Measurements from ENCODE around the gene LRP1-AS. TPM values are rescaled to one million over a fixed set of nuclear protein-coding genes. Genes with fewer than 3 reads are reported as not detected.
"Not testable (repeated sequence)": the region's sequence is repeated elsewhere in the genome, so short reads cannot be mapped to it uniquely, and the experiment has no call there.

The LRP1-AS gene
- total RNA-seq, 1 donor from 2014 or later, result not detected

DNA sequence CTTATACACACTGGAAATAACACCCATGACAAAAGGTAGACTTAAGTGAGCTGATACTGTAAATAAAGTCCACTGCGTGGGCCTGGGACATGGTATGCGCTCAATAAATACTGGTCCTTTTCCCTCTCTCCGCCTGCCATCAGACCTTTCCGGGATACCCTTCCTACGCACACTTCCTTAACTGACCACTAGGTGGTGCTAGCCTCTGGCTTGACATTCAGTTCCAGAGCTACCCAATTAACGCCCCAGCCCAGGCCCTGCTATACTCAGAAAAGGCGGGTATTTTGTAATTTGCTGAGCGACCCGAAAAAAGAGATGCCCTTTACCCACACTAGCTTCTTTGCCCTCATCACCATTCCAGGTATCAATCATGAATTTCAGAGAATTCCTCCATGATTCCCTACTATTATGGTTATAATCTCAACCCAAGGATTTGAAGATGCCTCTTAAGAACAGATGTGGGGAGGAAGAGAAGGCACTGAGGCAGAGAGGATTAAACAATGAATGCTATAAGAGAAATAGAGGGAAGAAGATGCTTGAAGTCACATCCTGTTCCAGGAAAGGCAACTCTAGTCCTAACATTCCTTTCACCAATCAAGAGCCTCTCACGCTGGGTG, 23.1 kb downstream of the LRP1-AS start:
- peak; percentile 82 for DNase-seq (ENCODE audit: low read depth)

DNA sequence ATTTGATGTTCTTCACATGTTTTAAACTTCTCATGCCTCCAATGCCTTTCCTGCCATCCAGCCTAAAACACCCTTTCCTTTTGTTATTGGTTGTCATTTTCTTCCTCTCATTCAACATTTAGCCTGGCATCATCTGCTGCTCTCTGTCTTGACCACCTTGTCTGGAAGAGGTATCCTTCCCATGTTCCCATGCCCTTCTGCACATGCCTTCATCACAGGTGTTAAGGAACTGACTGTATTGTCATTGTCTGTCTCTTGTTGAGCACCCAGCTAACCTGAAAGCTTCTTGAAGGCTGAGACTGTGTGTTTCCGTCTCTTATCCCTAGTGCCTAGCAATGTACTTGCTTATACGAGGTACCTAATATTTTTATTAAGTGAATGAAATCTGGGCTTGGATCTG, 23.6 kb downstream of the LRP1-AS start:
- no peak for DNase-seq (ENCODE audit: low read depth)

DNA sequence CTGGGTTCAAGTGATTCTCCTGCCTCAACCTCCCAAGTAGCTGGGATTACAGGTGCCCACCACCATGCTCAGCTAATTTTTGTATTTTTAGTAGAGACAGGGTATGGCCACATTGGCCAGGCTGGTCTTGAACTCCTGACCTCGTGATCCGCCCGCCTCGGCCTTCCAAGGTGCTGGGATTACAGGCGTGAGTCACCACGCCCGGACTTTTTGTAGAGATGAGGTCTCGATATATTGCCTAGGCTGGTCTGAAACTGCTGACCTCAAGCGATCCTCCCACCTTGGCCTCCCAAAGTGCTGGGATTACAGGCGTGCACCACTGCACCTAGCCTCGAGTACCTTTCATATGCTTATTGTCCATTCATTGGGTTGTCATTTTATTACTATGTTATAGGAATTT, 26.7 kb downstream of the LRP1-AS start:
- not testable (repeated sequence) for DNase-seq (ENCODE audit: low read depth)

DNA sequence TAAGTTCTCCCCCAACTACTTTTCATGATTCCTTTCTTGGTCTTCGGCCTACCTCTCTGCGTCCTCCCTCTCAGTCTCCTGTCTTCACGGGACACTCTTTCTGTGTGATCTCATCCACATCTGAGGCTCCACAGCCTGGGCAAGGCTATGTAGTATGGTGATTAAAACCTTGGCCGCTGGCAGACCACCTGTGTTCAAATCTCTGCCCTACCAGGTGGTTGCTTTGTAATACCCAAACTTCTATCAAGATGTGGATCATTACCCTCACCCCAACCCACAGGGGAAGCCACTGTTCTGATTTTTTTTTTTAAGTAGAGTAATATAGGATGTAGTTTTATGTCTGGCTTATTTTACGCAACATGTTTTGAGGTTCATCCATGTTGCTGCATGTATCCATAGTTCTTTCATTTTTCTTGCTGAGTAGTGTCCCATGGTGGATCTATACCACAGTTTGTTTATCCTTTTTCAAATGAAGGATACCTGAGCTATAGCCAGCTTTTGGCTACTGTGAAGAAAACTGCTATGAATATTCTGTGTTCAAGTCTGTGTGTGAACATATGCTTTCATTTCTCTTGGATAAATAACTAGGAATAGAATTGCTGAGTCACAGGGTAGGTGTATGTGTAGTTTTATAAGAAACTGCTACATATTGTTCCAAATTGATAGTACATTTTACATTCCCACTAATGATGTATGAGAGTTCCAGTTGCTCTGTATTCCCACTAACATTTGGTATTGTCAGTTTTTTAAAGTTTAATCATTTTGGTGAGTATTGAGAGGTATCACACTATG, 27.9 kb downstream of the LRP1-AS start:
- DNase-seq (ENCODE audit: low read depth), result no peak

DNA sequence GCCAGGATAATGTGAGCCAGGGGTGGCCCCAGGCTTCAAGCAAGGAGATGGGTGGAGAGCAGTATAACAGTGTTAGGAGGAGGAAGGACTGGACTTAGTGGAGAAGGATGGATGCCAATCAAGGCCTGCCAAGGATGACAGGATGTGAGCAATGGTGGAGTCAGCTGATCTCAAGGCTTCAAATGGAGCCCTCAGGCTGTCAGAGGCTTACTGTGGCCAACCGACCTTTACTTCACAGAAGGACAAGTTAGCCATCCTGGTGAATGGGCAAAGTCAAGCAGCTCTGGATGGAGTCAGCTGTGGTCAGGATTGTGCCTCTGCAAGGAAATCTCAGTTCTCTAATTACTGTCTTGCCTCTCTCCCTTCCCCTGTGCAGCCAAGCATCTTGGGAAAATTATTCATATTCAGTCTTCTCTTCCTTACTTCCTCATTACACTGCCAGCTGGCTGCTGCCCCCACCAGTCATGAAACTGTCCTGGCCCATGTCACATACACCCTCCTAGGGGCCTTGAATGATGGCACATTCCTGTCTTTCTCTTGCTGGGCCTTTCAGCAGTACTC, 28.6 kb downstream of the LRP1-AS start:
- no peak for DNase-seq (ENCODE audit: low read depth)

DNA sequence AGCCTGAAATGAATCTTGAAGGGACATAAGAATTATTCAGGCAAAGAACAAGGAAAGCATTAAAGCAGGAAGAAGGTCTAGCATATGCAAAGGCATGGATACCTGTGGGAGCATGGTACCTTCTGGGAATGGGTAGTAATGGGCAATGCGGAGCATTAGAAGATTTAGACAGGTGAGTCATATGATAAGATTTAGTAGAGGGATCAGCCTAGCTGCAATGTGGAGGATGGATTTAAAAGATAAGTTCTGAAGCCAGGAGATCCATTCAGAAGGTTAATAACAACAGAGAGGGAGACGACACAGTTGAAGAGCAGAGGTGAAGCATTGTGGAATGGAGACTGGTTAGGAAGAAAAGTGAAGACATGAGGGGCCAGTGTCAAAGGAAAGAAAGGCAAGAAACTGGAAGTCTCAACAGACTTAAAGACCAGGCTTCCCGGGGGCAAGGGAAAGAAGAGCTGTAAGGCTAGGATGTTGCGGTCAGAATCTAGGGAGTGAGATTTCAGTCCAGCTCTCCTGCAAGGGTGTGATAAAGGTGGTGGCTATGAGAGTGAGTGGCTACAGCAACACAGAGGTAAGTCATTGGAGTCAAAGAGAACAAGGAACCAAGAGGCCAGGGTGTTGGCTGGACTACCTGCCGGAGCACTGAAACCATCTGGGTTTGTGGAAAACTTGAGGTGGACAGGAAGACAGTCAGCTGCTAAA, 30.7 kb downstream of the LRP1-AS start:
- DNase-seq (ENCODE audit: low read depth), result no peak

DNA sequence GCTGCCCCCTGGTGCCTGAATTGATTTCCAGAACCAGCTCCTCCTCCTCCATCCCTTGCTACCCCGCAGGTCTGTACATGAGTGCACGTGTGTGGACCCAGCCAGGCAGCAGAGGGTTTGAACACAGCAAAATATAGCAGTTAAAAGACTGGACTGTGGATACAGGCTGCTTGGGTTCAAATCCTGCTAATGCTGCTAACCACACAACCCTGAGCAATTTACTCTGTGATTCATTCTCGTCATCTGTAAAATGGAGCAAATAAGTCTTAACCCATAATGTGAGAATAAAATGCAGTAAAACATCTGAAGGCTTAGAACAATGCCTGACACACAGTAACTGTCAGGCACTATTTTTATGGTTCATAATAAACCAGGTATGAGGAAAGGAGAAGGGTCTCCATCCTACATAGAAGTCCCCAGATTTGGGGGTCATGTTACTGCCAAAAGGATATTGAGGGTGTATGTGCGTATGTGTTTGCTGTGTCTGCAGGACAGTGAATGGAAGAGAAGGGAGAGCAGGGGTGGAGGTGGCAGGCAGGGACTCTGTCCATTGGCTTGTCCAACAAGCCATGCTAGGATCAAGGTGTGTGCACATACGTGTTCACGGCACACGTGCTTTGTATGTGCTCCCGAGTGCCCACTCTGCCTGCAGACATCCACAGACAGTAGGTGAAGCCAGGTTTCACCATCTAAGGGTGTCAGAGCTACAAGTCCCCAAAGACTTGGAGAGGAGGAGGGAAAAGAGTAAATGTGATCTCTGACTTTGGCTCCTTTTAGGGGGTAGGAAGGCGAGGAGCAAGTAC, 34.7 kb downstream of the LRP1-AS start:
- no peak for DNase-seq (ENCODE audit: low read depth)

DNA sequence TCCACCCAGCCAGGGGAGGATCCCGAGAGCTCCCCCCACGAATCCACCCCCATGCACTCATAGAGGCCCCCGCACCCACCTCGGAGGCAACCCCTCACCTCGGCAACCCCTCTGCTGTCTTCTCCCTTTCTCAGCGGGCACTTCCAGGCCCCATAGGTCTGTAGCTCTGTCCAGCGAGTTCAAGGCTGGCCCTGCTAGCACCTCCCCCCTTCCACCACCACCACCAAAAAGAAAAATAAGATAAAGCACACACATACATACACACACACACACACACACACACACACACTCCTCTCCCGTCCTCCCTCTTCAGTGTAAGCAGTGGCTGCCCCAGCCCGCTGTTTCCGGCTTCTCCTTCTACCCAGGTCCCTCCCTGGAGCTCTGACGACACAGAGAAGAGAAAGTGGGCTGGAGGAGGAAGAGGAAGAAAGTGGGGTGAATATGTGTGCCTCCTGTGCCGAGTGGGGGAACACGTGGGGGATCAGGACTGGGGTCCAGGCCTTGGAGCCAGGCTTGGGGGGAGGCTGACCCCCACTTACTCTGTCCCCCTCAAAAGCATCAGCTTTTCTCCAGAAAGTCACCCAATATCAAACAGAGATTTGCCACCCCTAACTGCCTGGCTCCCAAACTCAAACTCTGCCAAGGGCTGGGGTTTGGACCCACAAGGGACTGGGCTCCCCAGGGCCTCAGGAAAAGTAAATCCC, 36.2 kb downstream of the LRP1-AS start, which contains the start of gene STAT6:
TSS of gene STAT6 (minus strand) at position 332 of the 704 bp plus-strand sequence. CDS start 3,084 bp downstream, outside the sequence.
- DNase-seq (ENCODE audit: low read depth), result peak; percentile 79

DNA sequence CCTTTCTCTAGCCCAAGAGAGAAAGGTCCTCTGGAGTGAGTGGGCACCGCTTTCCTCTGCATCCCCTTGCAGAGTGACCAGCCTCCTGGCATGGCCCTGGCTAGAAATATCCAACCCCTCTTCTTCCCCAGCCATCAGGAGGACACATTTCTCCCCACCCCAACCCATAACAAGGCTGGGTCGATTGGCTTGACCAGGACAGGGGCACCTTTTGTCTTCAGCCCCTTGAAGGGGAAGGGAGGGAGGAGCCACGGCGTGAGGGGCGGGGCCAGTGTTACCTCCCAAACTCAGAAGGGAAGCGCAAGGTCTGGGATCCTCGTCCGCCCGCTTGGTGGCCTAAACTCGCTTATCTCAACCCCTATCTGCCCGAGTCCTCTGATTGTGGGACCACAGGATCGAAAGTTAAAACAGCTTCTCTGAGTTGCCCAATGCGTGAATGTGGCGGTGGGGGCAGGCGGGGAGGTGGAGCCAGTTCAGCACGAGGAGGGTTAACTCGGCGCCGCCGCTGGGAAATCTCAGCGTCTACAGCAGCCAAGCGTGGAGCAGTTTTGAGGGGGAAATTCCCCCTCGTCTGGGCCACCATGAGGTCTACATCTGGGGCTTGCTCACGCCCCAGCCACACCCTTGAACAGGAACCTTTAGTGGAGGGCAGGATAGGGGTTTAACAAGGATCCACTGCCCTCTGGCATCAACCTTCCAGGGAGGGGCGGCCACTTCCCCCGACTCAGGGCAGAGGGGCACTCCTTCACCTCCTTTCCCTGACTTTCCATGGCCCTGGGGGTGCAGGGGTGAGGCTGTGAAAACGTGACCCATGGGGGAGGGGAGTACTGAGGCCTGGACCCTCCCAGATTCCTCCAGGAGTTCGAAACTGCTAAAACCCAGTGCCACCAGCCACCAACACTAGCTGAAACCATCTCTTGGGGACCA, 37.1 kb downstream of the LRP1-AS start:
- DNase-seq (ENCODE audit: low read depth), result peak; percentile 58

DNA sequence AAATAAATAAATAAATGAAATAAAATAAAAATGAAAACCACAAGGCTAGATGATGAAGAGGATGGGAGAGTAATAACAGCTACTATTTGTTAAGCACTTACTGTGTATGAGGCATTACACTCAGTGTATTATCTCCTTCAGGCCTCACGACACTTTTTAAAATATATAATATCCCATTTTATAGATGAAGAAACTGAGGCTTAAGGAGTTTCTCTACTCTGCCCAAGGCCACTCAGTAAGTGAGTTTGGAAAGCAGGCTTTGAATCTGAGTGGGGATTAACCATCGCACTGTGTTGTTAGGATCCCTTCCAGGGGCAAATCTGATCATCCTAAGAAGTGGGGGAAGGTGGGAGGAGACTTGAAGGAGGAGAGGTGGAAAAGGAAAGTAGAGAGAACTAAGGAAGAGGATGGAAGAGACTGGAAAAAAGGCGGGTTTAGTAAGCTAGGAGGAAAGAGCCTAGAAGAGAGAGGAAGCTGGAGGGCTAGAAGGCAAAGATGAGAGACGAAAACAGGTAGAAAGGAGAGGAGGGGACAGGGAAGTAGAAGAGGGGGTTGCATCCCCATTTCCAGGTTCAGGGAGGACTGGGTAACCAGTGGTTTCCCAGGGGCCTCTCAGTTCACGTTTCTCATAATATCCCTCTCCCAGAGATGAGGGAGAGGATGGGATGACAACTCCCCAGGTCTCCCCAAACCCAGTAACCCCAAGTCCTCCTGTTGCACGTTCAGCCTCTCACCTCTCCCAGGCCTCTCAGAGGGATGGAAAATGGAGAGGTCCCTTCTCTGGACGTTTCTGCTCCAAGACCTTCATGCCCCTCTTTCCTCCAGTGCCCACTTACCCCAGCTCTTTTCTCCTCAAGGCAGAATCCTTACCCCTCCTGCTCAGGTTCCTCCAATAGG, 38.0 kb downstream of the LRP1-AS start:
- no peak for DNase-seq (ENCODE audit: low read depth)

DNA sequence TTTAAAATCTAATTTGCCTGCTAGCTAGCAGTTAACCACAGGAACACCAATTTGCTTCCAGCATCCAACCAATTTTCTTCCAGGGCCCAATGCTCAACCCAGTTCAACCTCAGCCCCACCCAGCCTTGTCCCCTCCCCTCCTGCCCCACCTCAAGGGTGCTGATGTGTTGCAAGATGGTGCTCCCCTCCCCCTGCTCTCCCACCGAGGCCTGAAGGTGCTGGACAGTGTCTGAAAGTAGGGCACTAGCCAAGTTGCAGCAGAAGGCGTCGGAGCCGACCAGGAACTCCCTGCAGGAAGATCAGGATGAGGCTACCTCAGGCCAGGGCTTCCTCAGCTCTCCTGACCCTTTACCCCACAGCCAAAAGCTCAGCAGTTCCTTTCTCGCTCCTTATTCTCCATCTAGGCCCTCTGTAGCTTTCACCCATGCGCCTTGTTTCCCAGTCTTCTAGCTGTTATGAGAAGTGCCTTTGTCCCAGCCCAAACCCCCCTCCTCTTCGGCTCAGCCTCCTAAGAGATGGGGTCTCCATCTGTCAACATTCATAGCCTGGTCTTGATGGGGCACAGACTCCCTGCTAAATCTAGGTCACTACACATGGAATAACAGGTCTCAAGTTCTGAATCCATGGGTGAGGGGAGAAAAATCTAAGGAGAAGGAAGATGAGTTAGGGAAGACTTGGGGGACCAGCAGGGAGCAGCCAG, 39.8 kb downstream of the LRP1-AS start:
- no peak for DNase-seq (ENCODE audit: low read depth)

DNA sequence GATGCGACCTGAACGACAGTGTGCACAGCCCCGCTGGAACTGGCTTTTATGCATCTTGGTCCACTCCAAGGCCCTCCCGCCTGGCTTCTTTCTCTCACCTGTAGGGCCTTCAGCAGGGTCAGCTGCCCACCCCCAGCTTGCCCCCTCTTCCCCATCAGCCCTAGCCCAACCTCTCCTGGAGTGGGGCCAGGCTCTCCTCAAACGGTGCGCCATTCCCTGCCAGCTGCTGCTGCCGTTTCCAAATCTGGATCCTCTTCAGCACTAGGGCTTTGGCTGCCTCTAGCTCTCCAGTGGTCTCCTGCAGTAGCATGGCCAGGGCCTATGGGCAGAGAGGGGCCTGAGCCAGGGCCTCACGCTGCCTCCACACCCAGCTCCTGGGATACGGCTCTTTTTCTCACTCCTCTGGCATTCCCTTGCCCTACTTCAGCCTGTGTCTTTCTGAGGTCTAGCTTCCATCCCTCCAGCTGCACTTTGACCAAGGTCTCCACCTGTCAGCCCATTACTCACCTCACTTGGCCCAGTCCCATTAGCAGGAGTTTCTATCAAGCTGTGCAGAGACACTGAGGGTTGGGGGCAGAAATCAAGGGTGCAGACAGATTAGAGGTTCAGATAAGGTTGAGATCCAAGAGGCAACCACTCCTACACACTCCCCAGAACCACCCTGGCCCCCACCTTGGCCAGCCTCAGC, 41.3 kb downstream of the LRP1-AS start:
- peak; percentile 46 for DNase-seq (ENCODE audit: low read depth)

DNA sequence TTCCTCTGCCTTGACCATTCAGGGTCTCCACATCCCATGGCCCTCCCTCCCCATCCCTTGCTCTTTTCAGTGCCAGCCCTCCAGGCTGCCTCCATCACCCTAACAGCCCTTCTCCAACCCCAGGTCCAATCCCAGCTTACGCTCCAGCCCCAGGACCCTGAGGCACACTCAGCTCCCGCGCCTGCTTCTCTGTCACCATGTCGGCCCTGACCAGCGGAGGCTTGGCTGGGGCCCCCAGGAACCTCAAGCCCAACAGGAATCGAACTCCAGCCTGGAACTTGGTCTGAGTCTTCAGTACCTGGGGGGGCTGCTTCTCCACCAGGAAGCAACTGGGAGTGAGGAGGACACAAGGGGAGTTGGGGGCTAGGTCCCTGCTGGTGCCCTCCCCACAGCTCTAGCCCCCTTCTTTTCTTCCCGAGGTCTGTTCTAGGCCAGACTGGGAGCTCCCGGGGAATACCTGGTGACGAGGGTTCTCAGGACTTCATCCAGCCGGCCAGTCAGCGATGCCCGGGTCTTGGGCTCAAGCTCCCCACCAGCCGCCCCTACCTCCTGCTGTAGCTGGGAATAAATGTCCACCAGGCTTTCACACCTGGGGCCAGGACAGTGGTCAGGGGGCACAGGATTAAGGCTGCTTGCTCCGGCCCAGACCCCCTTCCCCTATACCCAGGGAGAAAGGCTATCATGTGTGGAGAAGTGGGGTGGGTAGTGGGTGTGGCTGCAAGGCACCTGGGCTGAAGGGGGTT, 42.2 kb downstream of the LRP1-AS start:
- no peak for DNase-seq (ENCODE audit: low read depth)

DNA sequence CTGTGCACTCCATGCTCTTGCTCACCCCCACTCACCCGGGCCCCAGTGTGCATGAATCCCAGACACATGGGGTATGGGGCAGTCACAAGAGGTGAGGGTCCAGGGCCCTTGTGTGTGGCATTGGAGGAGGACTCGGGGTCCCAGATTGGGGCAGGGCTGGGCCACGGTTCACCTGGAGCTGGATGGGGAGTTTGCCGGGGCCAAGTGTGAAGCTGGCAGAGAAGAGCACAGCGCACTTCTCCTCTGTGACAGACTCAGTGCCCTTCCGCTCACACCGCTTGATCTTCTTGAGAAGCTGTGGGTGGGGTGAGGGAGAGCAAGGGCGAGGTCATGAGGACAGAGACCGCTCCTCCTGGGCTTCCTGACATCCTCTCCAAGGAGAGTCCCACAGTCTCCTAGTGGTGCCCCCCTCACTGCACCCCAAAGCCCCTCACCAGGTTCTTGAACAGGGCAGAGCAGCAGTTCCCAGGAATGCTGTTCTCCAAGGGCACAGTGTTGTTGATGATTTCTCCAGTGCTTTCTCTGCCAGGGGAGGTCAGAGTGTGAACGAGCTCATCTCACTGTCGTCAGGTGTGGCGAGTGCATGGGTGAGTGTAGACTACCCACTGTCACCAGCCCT, 43.0 kb downstream of the LRP1-AS start:
- no peak for DNase-seq (ENCODE audit: low read depth)

DNA sequence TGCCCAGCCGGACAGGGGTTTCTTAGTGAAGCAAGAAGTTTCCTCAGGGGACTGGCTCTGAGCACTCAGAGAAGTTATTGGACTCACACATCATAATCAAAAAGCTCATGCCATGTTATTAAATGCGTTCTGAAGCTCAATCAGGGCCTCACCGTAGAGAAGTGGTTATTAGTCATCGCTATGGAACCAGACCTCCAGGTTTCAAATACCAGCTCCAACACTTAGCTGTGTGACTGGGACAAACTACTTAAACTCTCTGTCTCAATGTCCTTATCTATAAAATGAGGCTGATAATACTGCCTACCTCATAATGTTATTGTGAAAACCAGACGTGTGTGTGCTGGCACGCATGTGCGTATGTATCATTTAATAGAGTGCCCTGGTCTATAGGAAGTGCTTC, 43.6 kb downstream of the LRP1-AS start:
- DNase-seq (ENCODE audit: low read depth), result no peak
